Tibial artery (tissue), 4 donors: Measurements from ENCODE around the gene LIPC.

Source experiments
- DNase-seq, 2 donors: peaks; one replicate each; pipeline ENCODE4 v3.0.0-alpha.2; 2019
- H3K27ac ChIP-seq, 2 donors: fragments of 200-600 bp; sonication (generic) in 1 of 2; 1 replicate in 1 of 2; 2 replicates in 1 of 2; pipeline ENCODE4 v1.5.1; 2018 to 2019; ENCODE audit warnings: mild to moderate bottlenecking in 1 of 2
- H3K27me3 ChIP-seq, 2 donors: fragments of 200-600 bp; sonication (generic) in 1 of 2; one replicate each; pipeline versions ENCODE4 v1.5.1 to v1.6.0; 2016 to 2019
- H3K36me3 ChIP-seq, 3 donors: fragments of 200-600 bp; sonication (generic) in 2 of 3; one replicate each; pipeline ENCODE4 v1.5.1; 2016 to 2019; ENCODE audit warnings: mild to moderate bottlenecking in 2 of 3
- H3K4me1 ChIP-seq, 4 donors: fragments of 200-600 bp; sonication (generic) in 2 of 4; 1 replicate in 3 of 4; 2 replicates in 1 of 4; pipeline ENCODE4 v1.5.1; 2016 to 2019
- H3K4me3 ChIP-seq, 2 donors: fragments of 200-600 bp; sonication (generic) in 1 of 2; 1 replicate in 1 of 2; 2 replicates in 1 of 2; pipeline ENCODE4 v1.5.1; 2018 to 2019; ENCODE audit warnings: mild to moderate bottlenecking in 2 of 2
- H3K9me3 ChIP-seq, 3 donors: fragments of 200-600 bp; sonication (generic) in 1 of 3; one replicate each; pipeline ENCODE4 v1.5.1; 2016 to 2019
- intact Hi-C: fragments of 100-400 bp; cut with DNase I; formaldehyde crosslinking; loops from one replicate; pipeline ENCODE4 v1.15.0; 2023; ENCODE audit warnings: low total_unique reads
- TF ChIP-seq, protein P1 (sequence below), 2 experiments: fragments of 200-600 bp in 1 of 2; fragments of 450-650 bp in 1 of 2; IDR thresholded peaks; one replicate each; pipeline ENCODE4 v1.5.1; 2017 to 2019; ENCODE audit warnings: antibody characterized with exemption in 2 of 2, mild to moderate bottlenecking in 1 of 2, moderate library complexity in 1 of 2

The LIPC gene

DNA sequence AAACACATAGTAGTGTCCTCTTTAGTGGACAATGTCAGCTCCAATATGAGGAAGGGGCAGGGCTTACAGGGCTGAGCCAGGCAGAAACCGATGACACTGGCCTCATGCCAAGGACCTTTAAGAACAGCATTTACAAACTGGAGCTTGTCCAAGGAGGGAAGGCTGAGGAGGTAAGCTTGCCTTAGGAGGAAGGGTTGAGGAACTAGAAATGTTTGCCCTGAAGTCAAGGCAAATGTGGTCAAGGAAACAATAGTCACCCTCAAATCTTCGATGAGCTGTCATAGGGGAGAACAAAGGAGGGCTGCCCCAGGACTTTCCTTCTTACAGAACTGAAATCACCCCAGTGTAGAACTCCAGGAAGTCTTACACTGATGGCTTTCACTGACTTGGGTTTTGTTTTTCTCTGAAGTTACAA lies 136.4 kb downstream of the LIPC start:
- Histone ChIP-seq H3K36me3 (no peaks in the 10 kb centered on the region), H3K27ac (no peak overlapping the region), H3K4me3 (no peak overlapping the region), H3K4me1 (no peaks in the 10 kb centered on the region), H3K9me3 (no peaks in the 10 kb centered on the region), H3K27me3 (no peaks in the 10 kb centered on the region)
- TF ChIP-seq, protein P1, sequence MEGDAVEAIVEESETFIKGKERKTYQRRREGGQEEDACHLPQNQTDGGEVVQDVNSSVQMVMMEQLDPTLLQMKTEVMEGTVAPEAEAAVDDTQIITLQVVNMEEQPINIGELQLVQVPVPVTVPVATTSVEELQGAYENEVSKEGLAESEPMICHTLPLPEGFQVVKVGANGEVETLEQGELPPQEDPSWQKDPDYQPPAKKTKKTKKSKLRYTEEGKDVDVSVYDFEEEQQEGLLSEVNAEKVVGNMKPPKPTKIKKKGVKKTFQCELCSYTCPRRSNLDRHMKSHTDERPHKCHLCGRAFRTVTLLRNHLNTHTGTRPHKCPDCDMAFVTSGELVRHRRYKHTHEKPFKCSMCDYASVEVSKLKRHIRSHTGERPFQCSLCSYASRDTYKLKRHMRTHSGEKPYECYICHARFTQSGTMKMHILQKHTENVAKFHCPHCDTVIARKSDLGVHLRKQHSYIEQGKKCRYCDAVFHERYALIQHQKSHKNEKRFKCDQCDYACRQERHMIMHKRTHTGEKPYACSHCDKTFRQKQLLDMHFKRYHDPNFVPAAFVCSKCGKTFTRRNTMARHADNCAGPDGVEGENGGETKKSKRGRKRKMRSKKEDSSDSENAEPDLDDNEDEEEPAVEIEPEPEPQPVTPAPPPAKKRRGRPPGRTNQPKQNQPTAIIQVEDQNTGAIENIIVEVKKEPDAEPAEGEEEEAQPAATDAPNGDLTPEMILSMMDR (IDR thresholded peaks at IDR 0.05), result no peak
- DNase-seq, result peak in 1 of 2 donors; percentile 50
- intact Hi-C loops, result no loop called here

DNA sequence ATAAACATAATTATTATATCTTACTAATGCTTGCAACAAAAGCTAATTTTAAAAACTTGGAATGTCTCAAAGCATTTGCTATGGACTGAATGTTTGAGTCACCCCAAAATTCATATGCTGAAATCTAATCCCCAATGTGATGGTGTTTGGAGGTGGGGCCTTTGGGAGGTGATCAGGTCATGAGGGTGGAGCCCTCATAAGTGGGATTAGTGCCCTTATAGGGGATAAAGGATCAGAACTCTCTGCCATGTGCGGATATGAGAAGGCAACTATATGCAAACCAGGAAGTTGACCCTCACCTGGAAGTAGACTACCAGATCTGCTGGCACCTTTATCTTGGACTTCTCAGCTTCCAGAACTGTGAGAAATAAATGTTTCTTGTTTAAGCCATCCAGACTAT lies 137.7 kb downstream of the LIPC start:
- TF ChIP-seq, protein P1 (IDR thresholded peaks at IDR 0.05), result no peak
- Histone ChIP-seq H3K9me3 (no peaks in the 10 kb centered on the region), H3K4me1 (no peaks in the 10 kb centered on the region), H3K27ac (no peak overlapping the region), H3K27me3 (no peaks in the 10 kb centered on the region), H3K36me3 (no peaks in the 10 kb centered on the region), H3K4me3 (no peak overlapping the region)
- intact Hi-C loops, result no loop called here
- DNase-seq, result no peak

DNA sequence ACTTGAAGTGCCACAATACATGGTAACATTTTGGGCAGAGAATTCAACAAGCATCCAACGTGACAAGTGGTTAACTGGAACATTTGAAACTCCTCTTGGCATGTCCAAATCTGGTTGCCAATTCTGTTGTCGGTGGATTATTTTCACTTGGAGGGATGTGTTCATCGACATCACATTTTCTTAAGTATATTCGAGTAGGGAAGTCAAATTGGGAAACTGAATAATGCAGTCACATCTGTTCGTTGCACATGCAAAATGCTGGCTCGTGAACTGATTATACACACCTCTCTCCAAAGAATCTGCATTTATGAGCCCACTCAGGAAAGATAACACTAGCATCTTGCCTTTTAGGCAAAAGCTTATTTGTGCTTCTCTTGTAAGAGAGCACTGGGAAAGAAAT lies 139.7 kb downstream of the LIPC start:
- H3K36me3 ChIP-seq, result no peaks in the 10 kb centered on the region
- no peak overlapping the region for H3K4me3 ChIP-seq
- H3K27ac ChIP-seq, result no peak overlapping the region
- no peaks in the 10 kb centered on the region for H3K4me1 ChIP-seq
- H3K27me3 ChIP-seq, result no peaks in the 10 kb centered on the region
- intact Hi-C loops, result no loop called here
- TF ChIP-seq, protein P1 (IDR thresholded peaks at IDR 0.05), result no peak
- no peaks in the 10 kb centered on the region for H3K9me3 ChIP-seq
- no peak for DNase-seq

GRCh38 chr15:58572521-58572920 lies 140.7 kb downstream of the LIPC start:
- H3K4me3 ChIP-seq, result no peak overlapping the region
- no peaks in the 10 kb centered on the region for H3K27me3 ChIP-seq
- no peaks in the 10 kb centered on the region for H3K4me1 ChIP-seq
- intact Hi-C loops, result no loop called here
- H3K9me3 ChIP-seq, result no peaks in the 10 kb centered on the region
- no peaks in the 10 kb centered on the region for H3K36me3 ChIP-seq
- TF ChIP-seq, protein P1 (IDR thresholded peaks at IDR 0.05), result no peak
- no peak overlapping the region for H3K27ac ChIP-seq
- DNase-seq, result no peak

GRCh38 chr15:58573270-58573669 lies 141.5 kb downstream of the LIPC start:
- H3K4me1 ChIP-seq, result no peaks in the 10 kb centered on the region
- no peak overlapping the region for H3K4me3 ChIP-seq
- no peaks in the 10 kb centered on the region for H3K36me3 ChIP-seq
- intact Hi-C loops, result no loop called here
- DNase-seq, result no peak
- TF ChIP-seq, protein P1 (IDR thresholded peaks at IDR 0.05), result no peak
- no peaks in the 10 kb centered on the region for H3K9me3 ChIP-seq
- H3K27ac ChIP-seq, result no peak overlapping the region
- H3K27me3 ChIP-seq, result no peaks in the 10 kb centered on the region

GRCh38 chr15:58574631-58575030 lies 142.8 kb downstream of the LIPC start:
- no peaks in the 10 kb centered on the region for H3K27me3 ChIP-seq
- no peaks in the 10 kb centered on the region for H3K4me1 ChIP-seq
- TF ChIP-seq, protein P1 (IDR thresholded peaks at IDR 0.05), result no peak
- no peaks in the 10 kb centered on the region for H3K9me3 ChIP-seq
- no peak for DNase-seq
- H3K36me3 ChIP-seq, result no peaks in the 10 kb centered on the region
- no peak overlapping the region for H3K27ac ChIP-seq
- no peak overlapping the region for H3K4me3 ChIP-seq
- intact Hi-C loops, result no loop called here
